ENCODE data around the gene AMOT.
"Not testable (repeated sequence)": the region's sequence is repeated elsewhere in the genome, so short reads cannot be mapped to it uniquely, and the experiment has no call there.

The AMOT gene

GRCh38 chrX:112857478-112857878 is 16.8 kb upstream of the AMOT start:
- TF ChIP-seq CTCF (IDR thresholded peaks at IDR 0.05; ENCODE audit: low read depth, low read length) (no peak), POLR2A (IDR thresholded peaks at IDR 0.05; ENCODE audit: extremely low read depth, insufficient read length) (no peak), MAX (IDR thresholded peaks at IDR 0.05; ENCODE audit: low read depth, low read length) (no peak), MYC (IDR thresholded peaks at IDR 0.05; ENCODE audit: low read depth, low read length) (no peak)
- H3K4me3 ChIP-seq (ENCODE audit: low read depth, low read length) = no peak overlapping the region
- DNase-seq (ENCODE audit: low read depth) = no peak

- not testable (repeated sequence) for H3K4me3 ChIP-seq (ENCODE audit: low read depth, low read length); DNase-seq (ENCODE audit: low read depth)
Observed at GRCh38 chrX:112854901-112855300, 14.3 kb upstream of the AMOT start.

- no peak for DNase-seq (ENCODE audit: low read depth)
- no peak overlapping the region for H3K4me3 ChIP-seq (ENCODE audit: low read depth, low read length)
- TF ChIP-seq MYC (IDR thresholded peaks at IDR 0.05; ENCODE audit: low read depth, low read length) (no peak), MAX (IDR thresholded peaks at IDR 0.05; ENCODE audit: low read depth, low read length) (no peak), POLR2A (IDR thresholded peaks at IDR 0.05; ENCODE audit: extremely low read depth, insufficient read length) (no peak), CTCF (IDR thresholded peaks at IDR 0.05; ENCODE audit: low read depth, low read length) (no peak)
Observed at GRCh38 chrX:112852851-112853250, 12.2 kb upstream of the AMOT start.

GRCh38 chrX:112851806-112852205 is 11.2 kb upstream of the AMOT start:
- TF ChIP-seq POLR2A (IDR thresholded peaks at IDR 0.05; ENCODE audit: extremely low read depth, insufficient read length) (no peak), MYC (IDR thresholded peaks at IDR 0.05; ENCODE audit: low read depth, low read length) (no peak), MAX (IDR thresholded peaks at IDR 0.05; ENCODE audit: low read depth, low read length) (no peak), CTCF (IDR thresholded peaks at IDR 0.05; ENCODE audit: low read depth, low read length) (no peak)
- no peak for DNase-seq (ENCODE audit: low read depth)
- no peak overlapping the region for H3K4me3 ChIP-seq (ENCODE audit: low read depth, low read length)

- H3K4me3 ChIP-seq (ENCODE audit: low read depth, low read length) = no peak overlapping the region
- TF ChIP-seq MYC (IDR thresholded peaks at IDR 0.05; ENCODE audit: low read depth, low read length) (no peak), CTCF (IDR thresholded peaks at IDR 0.05; ENCODE audit: low read depth, low read length) (no peak), MAX (IDR thresholded peaks at IDR 0.05; ENCODE audit: low read depth, low read length) (no peak), POLR2A (IDR thresholded peaks at IDR 0.05; ENCODE audit: extremely low read depth, insufficient read length) (no peak)
- DNase-seq (ENCODE audit: low read depth) = no peak
Observed at GRCh38 chrX:112851161-112851779, 10.6 kb upstream of the AMOT start.

- no peak overlapping the region for H3K4me3 ChIP-seq (ENCODE audit: low read depth, low read length)
- no peak for DNase-seq (ENCODE audit: low read depth)
- no peak for TF ChIP-seq MAX (IDR thresholded peaks at IDR 0.05; ENCODE audit: low read depth, low read length)
- no peak for TF ChIP-seq POLR2A (IDR thresholded peaks at IDR 0.05; ENCODE audit: extremely low read depth, insufficient read length)
- no peak for TF ChIP-seq CTCF (IDR thresholded peaks at IDR 0.05; ENCODE audit: low read depth, low read length)
- TF ChIP-seq MYC (IDR thresholded peaks at IDR 0.05; ENCODE audit: low read depth, low read length) = no peak
Observed at GRCh38 chrX:112849016-112849415, 8.4 kb upstream of the AMOT start.

All from NB4 (cell line).